ENCODE data around the gene LIPC. TPM values are rescaled to one million over a fixed set of nuclear protein-coding genes. Genes with fewer than 3 reads are reported as not detected.

LIPC gene
- total RNA-seq, 1 donor from 2014 or later, result not detected

GRCh38 chr15:58495891-58496408 is 64.2 kb downstream of the LIPC start:
- Mint-ChIP-seq H3K27ac (ENCODE audit: unreplicated experiment) (no peak overlapping the region), H3K4me3 (ENCODE audit: unreplicated experiment) (no peak overlapping the region), H3K36me3 (ENCODE audit: low read depth, unreplicated experiment) (peaks cover 3% of the 10 kb centered on the region), H3K27me3 (ENCODE audit: unreplicated experiment) (peaks cover 3% of the 10 kb centered on the region), H3K4me1 (ENCODE audit: unreplicated experiment) (peaks cover 20% of the 10 kb centered on the region), H3K9me3 (ENCODE audit: unreplicated experiment) (no peaks in the 10 kb centered on the region)
- TF ChIP-seq CTCF (IDR thresholded peaks at IDR 0.05; ENCODE audit: unreplicated experiment), result no peak
- DNase-seq (ENCODE audit: low spot score), result no peak

GRCh38 chr15:58497046-58497785 is 65.4 kb downstream of the LIPC start:
- DNase-seq (ENCODE audit: low spot score), result no peak
- H3K27me3 Mint-ChIP-seq (ENCODE audit: unreplicated experiment), result peaks cover 3% of the 10 kb centered on the region
- no peak for TF ChIP-seq CTCF (IDR thresholded peaks at IDR 0.05; ENCODE audit: unreplicated experiment)
- no peak overlapping the region for H3K4me3 Mint-ChIP-seq (ENCODE audit: unreplicated experiment)
- no peak overlapping the region for H3K27ac Mint-ChIP-seq (ENCODE audit: unreplicated experiment)
- H3K9me3 Mint-ChIP-seq (ENCODE audit: unreplicated experiment), result no peaks in the 10 kb centered on the region
- H3K4me1 Mint-ChIP-seq (ENCODE audit: unreplicated experiment), result peaks cover 20% of the 10 kb centered on the region
- peaks cover 3% of the 10 kb centered on the region for H3K36me3 Mint-ChIP-seq (ENCODE audit: low read depth, unreplicated experiment)

- no peaks in the 10 kb centered on the region for H3K9me3 Mint-ChIP-seq (ENCODE audit: unreplicated experiment)
- H3K27ac Mint-ChIP-seq (ENCODE audit: unreplicated experiment), result no peak overlapping the region
Observed at GRCh38 chr15:58498821-58499580, 67.2 kb downstream of the LIPC start.

GRCh38 chr15:58501006-58501405 is 69.2 kb downstream of the LIPC start:
- Mint-ChIP-seq H3K27ac (ENCODE audit: unreplicated experiment) (no peak overlapping the region), H3K4me1 (ENCODE audit: unreplicated experiment) (peaks cover 13% of the 10 kb centered on the region), H3K27me3 (ENCODE audit: unreplicated experiment) (peaks cover 1% of the 10 kb centered on the region), H3K9me3 (ENCODE audit: unreplicated experiment) (no peaks in the 10 kb centered on the region), H3K36me3 (ENCODE audit: low read depth, unreplicated experiment) (peaks cover 3% of the 10 kb centered on the region), H3K4me3 (ENCODE audit: unreplicated experiment) (no peak overlapping the region)
- no peak for TF ChIP-seq CTCF (IDR thresholded peaks at IDR 0.05; ENCODE audit: unreplicated experiment)
- no peak for DNase-seq (ENCODE audit: low spot score)

More at GRCh38 chr15:58498821-58499580, 67.2 kb downstream of the LIPC start:
- no peak for DNase-seq (ENCODE audit: low spot score)
- no peak for TF ChIP-seq CTCF (IDR thresholded peaks at IDR 0.05; ENCODE audit: unreplicated experiment)
- peaks cover 5% of the 10 kb centered on the region for H3K27me3 Mint-ChIP-seq (ENCODE audit: unreplicated experiment)
- H3K4me1 Mint-ChIP-seq (ENCODE audit: unreplicated experiment), result peaks cover 13% of the 10 kb centered on the region
- no peak overlapping the region for H3K4me3 Mint-ChIP-seq (ENCODE audit: unreplicated experiment)
- H3K36me3 Mint-ChIP-seq (ENCODE audit: low read depth, unreplicated experiment), result peaks cover 3% of the 10 kb centered on the region

Measured in endothelial cell (in vitro differentiated cells).